Naive thymus-derived CD4-positive, alpha-beta T cell (primary cell): ENCODE measurements around the gene PHEX. TPM values are rescaled to one million over a fixed set of nuclear protein-coding genes. Genes with fewer than 3 reads are reported as not detected.

ENCODE experiments used
- ATAC-seq: fragments of 150-1000 bp; cut with Tn5 transposase; 2 replicates; pipeline ENCODE4 v1.10.0; 2021; ENCODE audit warnings: mild to moderate bottlenecking, moderate library complexity
- CTCF ChIA-PET: fragments of 350-600 bp; sonication (Branson Sonifier 250); formaldehyde crosslinking; loops from one replicate; lab custom pipeline; 2021; ENCODE audit warnings: antibody characterized with exemption; lab: Charles Lee
- POLR2A ChIA-PET: fragments of 350-600 bp; sonication (Branson Sonifier 250); formaldehyde crosslinking; loops from one replicate; lab custom pipeline; 2021; ENCODE audit warnings: antibody characterized with exemption, inconsistent platforms; lab: Charles Lee
- DNase-seq, 9 donors: peaks; one replicate each; pipeline versions ENCODE4 v3.0.0 to v3.0.0-alpha.2; 2020 to 2022; ENCODE audit warnings: mixed read lengths in 1 of 9
- H3K27ac ChIP-seq: one replicate; pipeline ENCODE4 v1.7.0; 2013; ENCODE audit warnings: mild to moderate bottlenecking, low read depth, low read length, moderate library complexity
- H3K27me3 ChIP-seq, 2 donors: one replicate each; pipeline ENCODE4 v1.7.0; 2013; ENCODE audit warnings: low read length in 2 of 2, mild to moderate bottlenecking in 2 of 2, moderate library complexity in 2 of 2; ENCODE audit not compliant: control insufficient read depth in 2 of 2, insufficient read depth in 2 of 2
- H3K36me3 ChIP-seq, 3 experiments: 1 replicate in 2 of 3; 2 replicates in 1 of 3; pipeline ENCODE4 v1.7.0; 2013; ENCODE audit warnings: low read length in 3 of 3, mild to moderate bottlenecking in 3 of 3, moderate library complexity in 1 of 3; ENCODE audit not compliant: insufficient read depth in 3 of 3, control insufficient read depth in 2 of 3
- H3K4me1 ChIP-seq, 2 donors: one replicate each; pipeline ENCODE4 v1.7.0; 2013; ENCODE audit warnings: low read length in 2 of 2, mild to moderate bottlenecking in 2 of 2, moderate library complexity in 1 of 2; ENCODE audit not compliant: control insufficient read depth in 2 of 2, insufficient read depth in 2 of 2
- H3K4me3 ChIP-seq: 2 replicates; pipeline ENCODE4 v1.7.0; 2013; ENCODE audit warnings: mild to moderate bottlenecking, low read length
- H3K9me3 ChIP-seq, 3 experiments: 1 replicate in 2 of 3; 2 replicates in 1 of 3; pipeline ENCODE4 v1.7.0; 2013; ENCODE audit warnings: low read length in 3 of 3; ENCODE audit not compliant: control insufficient read depth in 2 of 3
- H3K27ac Mint-ChIP-seq, 9 donors: one replicate each; pipeline ENCODE4 v1.8.0; 2020 to 2022; ENCODE audit warnings: mixed read lengths in 9 of 9, mild to moderate bottlenecking in 8 of 9, moderate library complexity in 5 of 9, inconsistent platforms in 2 of 9
- H3K27me3 Mint-ChIP-seq, 5 donors: one replicate each; pipeline ENCODE4 v1.8.0; 2021 to 2022; ENCODE audit warnings: mixed read lengths in 5 of 5, mild to moderate bottlenecking in 1 of 5
- H3K36me3 Mint-ChIP-seq, 5 donors: one replicate each; pipeline ENCODE4 v1.8.0; 2020 to 2022; ENCODE audit warnings: mixed read lengths in 5 of 5, mild to moderate bottlenecking in 3 of 5, inconsistent platforms in 1 of 5
- H3K4me1 Mint-ChIP-seq, 7 donors: one replicate each; pipeline ENCODE4 v1.8.0; 2020 to 2022; ENCODE audit warnings: mixed read lengths in 7 of 7, mild to moderate bottlenecking in 3 of 7, inconsistent platforms in 1 of 7
- H3K4me3 Mint-ChIP-seq, 10 donors: one replicate each; pipeline ENCODE4 v1.8.0; 2020 to 2022; ENCODE audit warnings: mild to moderate bottlenecking in 10 of 10, mixed read lengths in 10 of 10, moderate library complexity in 6 of 10, inconsistent platforms in 2 of 10
- H3K9me3 Mint-ChIP-seq, 11 donors: one replicate each; pipeline ENCODE4 v1.8.0; 2020 to 2022; ENCODE audit warnings: mixed read lengths in 11 of 11, mild to moderate bottlenecking in 4 of 11, inconsistent platforms in 1 of 11, moderate library complexity in 1 of 11
- intact Hi-C, 2 donors: fragments of 100-400 bp; cut with micrococcal nuclease; formaldehyde crosslinking; loops; one replicate each; pipeline ENCODE4 v1.15.1; 2023
- polyA plus RNA-seq, 2 donors: library from polyadenylated mRNA; unstranded; fragments of 300-500 nt; fragmentation: Illumina TruSeq; gene quantifications; one replicate each; pipeline ENCODE4 v1.2.3, GENCODE V29; 2021
- total RNA-seq, 6 experiments: library from RNA in 5 of 6; stranded (reverse) in 5 of 6; gene quantifications; 1 replicate in 5 of 6; 2 replicates in 1 of 6; pipeline ENCODE4 v1.2.3 and lab custom pipeline; 2021 to 2026

PHEX gene
- under 1 TPM; 0.08 to 0.32 (median 0.12) TPM for total RNA-seq
- polyA plus RNA-seq = not detected
- total RNA-seq (lab: John Stamatoyannopoulos, UW) = 0.40 reads per million

DNA sequence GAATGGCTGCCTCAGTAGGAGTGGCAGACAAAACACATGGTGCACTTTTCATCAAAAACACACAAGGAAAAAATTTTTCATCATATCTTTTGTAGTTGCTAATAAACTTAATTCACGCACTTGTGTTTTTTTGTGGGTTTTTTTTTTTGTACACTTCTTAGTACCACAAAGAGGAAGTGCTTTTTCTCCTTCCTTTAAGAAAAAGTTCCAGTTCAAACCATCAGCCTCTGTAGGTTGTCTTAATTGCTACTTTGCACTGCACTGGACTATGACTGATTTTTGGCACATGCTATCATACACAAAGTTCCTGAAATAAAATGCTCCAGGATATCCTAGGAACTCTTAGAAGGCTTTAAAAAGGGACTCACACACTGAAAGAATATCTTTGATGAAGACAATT lies at the start of gene PHEX:
PHEX (plus strand) TSS at position 242 of the 400 bp plus-strand sequence. CDS start 681 bp downstream, outside the sequence.
- Histone ChIP-seq H3K9me3 (no peaks in the 10 kb centered on the region), H3K27me3 (no peaks in the 10 kb centered on the region), H3K4me3 (no peak within 1 kb of the TSS), H3K27ac (no peak within 1 kb of the TSS), H3K4me1 (no peaks in the 10 kb centered on the region), H3K36me3 (no peaks in the 10 kb centered on the region)
- Mint-ChIP-seq H3K4me3 (no peak within 1 kb of the TSS), H3K27me3 (no peaks in the 10 kb centered on the region), H3K36me3 (peaks cover 0 to 1% (median 0%) of the 10 kb centered on the region in 5 donors), H3K4me1 (no peaks in the 10 kb centered on the region), H3K9me3 (peaks cover 0 to 4% (median 0%) of the 10 kb centered on the region in 11 donors), H3K27ac (peak within 1 kb of the TSS in 1 of 9 donors; percentile 20)
- intact Hi-C loops = no loop called here
- ChIA-PET POLR2A (no interaction called here), CTCF (no interaction called here)
- ATAC-seq = no peak
- DNase-seq = no peak

DNA sequence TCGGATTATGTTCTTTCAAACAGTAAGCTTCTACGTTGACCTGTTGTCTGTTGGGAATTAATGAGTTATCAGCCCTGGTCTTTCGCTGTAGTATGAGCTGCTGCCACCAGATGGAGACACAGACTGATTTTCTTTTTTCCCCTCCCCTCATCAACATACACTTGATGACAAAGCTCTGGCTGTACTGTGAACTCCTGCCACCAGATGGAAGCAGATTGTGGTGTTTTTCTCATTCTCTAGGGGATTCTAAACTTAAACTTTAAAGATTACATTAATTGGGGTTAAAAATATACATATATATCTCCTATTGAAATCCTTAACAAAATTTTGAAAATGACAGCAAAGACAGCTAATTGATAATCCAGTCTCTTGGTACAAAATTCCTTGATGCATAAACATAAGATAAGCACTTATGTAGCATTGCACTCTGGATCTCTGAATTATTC lies 46.8 kb upstream of the PHEX start:
- no peaks in the 10 kb centered on the region for H3K9me3 ChIP-seq
- H3K36me3 Mint-ChIP-seq = peaks cover 0 to 10% (median 0%) of the 10 kb centered on the region in 5 donors
- H3K4me3 Mint-ChIP-seq = no peak overlapping the region
- H3K4me1 Mint-ChIP-seq = peaks cover 0 to 10% (median 4%) of the 10 kb centered on the region in 7 donors
- ATAC-seq (peak; percentile 100), DNase-seq (peak; percentile 10 to 74 (median 61))
- ChIA-PET CTCF (interaction anchor here (0.6 to 1.7 kb wide), 9 partner anchors 10 to 1918 kb away, joined by 3 to 9 read pairs (median 4); no protein-coding TSS in a partner anchor), POLR2A (no interaction called here)
- H3K27me3 Mint-ChIP-seq = no peaks in the 10 kb centered on the region
- H3K27me3 ChIP-seq = no peaks in the 10 kb centered on the region
- H3K27ac Mint-ChIP-seq = peak overlapping the region in 1 of 9 donors; percentile 70
- no peak overlapping the region for H3K4me3 ChIP-seq
- no peak overlapping the region for H3K27ac ChIP-seq
- H3K36me3 ChIP-seq = no peaks in the 10 kb centered on the region
- H3K9me3 Mint-ChIP-seq = no peaks in the 10 kb centered on the region
- intact Hi-C loops = loop anchor here (1.0 to 10.0 kb wide), 7 partner anchors 11 to 1458 kb away; partner anchors contain the start of genes CNKSR2 (in 1 of the 2) and SMS (in 1 of the 2)
- no peaks in the 10 kb centered on the region for H3K4me1 ChIP-seq

DNA sequence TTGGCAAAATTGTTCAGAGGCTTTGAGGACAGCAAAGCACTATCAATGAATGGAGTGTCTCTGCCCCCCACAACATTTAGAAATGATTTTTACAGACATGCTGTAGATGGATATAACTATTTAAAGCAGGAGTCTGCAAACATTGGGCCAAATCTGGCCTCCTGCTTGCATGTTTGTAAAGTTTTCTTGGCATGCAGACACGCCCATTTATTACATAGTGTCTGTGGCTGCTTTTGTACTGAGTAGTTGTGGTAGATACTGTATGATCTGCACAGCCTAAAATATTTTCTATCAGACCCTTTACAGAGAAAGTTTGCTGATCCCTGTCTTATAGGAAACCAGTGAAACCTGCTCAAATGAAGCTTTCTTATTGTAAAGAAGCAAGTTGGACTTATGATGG lies 45.5 kb upstream of the PHEX start:
- peaks cover 0 to 10% (median 0%) of the 10 kb centered on the region in 5 donors for H3K36me3 Mint-ChIP-seq
- DNase-seq = no peak
- H3K27ac ChIP-seq = no peak overlapping the region
- no peaks in the 10 kb centered on the region for H3K36me3 ChIP-seq
- no peaks in the 10 kb centered on the region for H3K4me1 ChIP-seq
- no peak overlapping the region for H3K4me3 Mint-ChIP-seq
- no peaks in the 10 kb centered on the region for H3K9me3 ChIP-seq
- H3K27ac Mint-ChIP-seq = no peak overlapping the region
- POLR2A ChIA-PET = no interaction called here
- H3K9me3 Mint-ChIP-seq = no peaks in the 10 kb centered on the region
- no peak for ATAC-seq
- intact Hi-C loops = loop anchor here (5.0 to 10.0 kb wide), 4 partner anchors 44 to 1459 kb away; partner anchors contain the start of genes CNKSR2 (in 1 of the 2) and SMS (in 1 of the 2)
- no peaks in the 10 kb centered on the region for H3K27me3 ChIP-seq
- CTCF ChIA-PET = no interaction called here
- no peak overlapping the region for H3K4me3 ChIP-seq
- peaks cover 0 to 11% (median 4%) of the 10 kb centered on the region in 7 donors for H3K4me1 Mint-ChIP-seq
- no peaks in the 10 kb centered on the region for H3K27me3 Mint-ChIP-seq

DNA sequence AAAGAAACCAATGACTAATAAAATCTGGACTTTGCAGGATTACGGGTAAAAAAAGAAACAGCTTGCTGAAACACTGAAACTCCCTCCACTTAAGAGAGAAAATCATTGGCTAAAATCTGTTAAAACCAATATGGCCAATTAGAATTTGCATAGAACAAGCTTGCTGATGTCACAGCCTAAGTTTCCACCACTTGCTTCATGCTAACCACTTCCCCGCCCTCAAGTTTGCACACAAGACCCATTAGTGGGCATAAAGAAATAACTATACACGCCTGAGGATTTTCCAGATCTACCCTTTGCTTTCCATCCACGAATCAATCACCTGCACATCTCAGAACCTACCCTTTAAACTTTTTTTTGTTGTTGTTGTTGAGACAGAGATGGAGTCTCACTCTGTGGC lies 42.7 kb upstream of the PHEX start:
- Histone ChIP-seq H3K27me3 (no peaks in the 10 kb centered on the region), H3K4me3 (no peak overlapping the region), H3K27ac (no peak overlapping the region), H3K9me3 (no peaks in the 10 kb centered on the region), H3K36me3 (no peaks in the 10 kb centered on the region), H3K4me1 (no peaks in the 10 kb centered on the region)
- H3K27ac Mint-ChIP-seq = peak overlapping the region in 1 of 9 donors; percentile 53
- ChIA-PET CTCF (no interaction called here), POLR2A (no interaction called here)
- H3K4me3 Mint-ChIP-seq = no peak overlapping the region
- ATAC-seq (no peak), DNase-seq (peak in 1 of 9 donors; percentile 23)
- peaks cover 0 to 13% (median 4%) of the 10 kb centered on the region in 7 donors for H3K4me1 Mint-ChIP-seq
- H3K9me3 Mint-ChIP-seq = no peaks in the 10 kb centered on the region
- no peaks in the 10 kb centered on the region for H3K27me3 Mint-ChIP-seq
- intact Hi-C loops = loop anchor here (5.0 to 10.0 kb wide), 4 partner anchors 47 to 1462 kb away; partner anchors contain the start of genes CNKSR2 (in 1 of the 2) and SMS (in 1 of the 2)
- peaks cover 0 to 15% (median 0%) of the 10 kb centered on the region in 5 donors for H3K36me3 Mint-ChIP-seq

DNA sequence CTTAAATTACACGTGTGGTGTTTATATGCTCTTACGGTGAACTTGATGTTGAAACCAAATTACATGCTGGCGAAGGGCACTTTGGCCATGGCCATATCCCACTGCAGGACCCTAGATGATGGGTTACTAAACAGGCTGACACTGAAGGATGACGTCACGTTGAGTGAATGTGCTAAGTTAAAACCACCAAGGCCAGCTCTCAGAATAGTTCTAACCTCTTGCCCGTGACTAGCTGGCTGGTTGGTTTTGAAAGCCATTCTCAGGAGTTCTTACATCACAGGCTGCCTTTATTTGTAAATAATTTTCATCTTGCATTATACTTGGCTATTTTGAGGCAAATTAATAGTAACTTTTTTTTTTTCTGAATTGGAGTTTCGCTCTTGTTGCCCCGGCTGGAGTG lies 41.3 kb upstream of the PHEX start:
- Histone ChIP-seq H3K9me3 (no peaks in the 10 kb centered on the region), H3K4me1 (no peaks in the 10 kb centered on the region), H3K4me3 (no peak overlapping the region), H3K27ac (no peak overlapping the region), H3K27me3 (no peaks in the 10 kb centered on the region), H3K36me3 (no peaks in the 10 kb centered on the region)
- H3K27ac Mint-ChIP-seq = no peak overlapping the region
- H3K27me3 Mint-ChIP-seq = no peaks in the 10 kb centered on the region
- H3K4me1 Mint-ChIP-seq = peaks cover 0 to 8% (median 0%) of the 10 kb centered on the region in 7 donors
- ATAC-seq (no peak), DNase-seq (no peak)
- ChIA-PET POLR2A (no interaction called here), CTCF (no interaction called here)
- H3K4me3 Mint-ChIP-seq = no peak overlapping the region
- intact Hi-C loops = no loop called here
- H3K9me3 Mint-ChIP-seq = no peaks in the 10 kb centered on the region
- H3K36me3 Mint-ChIP-seq = peaks cover 0 to 15% (median 0%) of the 10 kb centered on the region in 5 donors

DNA sequence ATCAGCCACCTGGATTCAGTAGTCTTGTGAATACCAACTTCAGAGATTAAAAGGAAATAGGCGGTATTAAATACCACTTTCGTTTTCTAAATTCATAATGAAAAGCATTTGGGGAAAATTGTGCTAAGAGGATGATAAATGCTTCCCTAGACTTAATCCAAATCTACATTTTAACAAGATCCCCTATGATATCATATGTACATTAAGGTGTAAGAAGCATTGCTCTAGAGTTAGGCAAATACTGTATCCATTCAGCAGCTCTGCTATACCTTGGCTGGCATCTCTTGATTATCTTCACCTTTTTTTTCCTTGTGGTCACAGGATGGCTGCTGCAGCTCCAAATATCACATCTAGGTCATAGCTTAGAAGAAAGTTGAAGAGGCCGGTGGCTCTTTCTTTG lies 40.6 kb upstream of the PHEX start:
- Mint-ChIP-seq H3K27me3 (no peaks in the 10 kb centered on the region), H3K4me1 (peaks cover 0 to 12% (median 4%) of the 10 kb centered on the region in 7 donors), H3K9me3 (no peaks in the 10 kb centered on the region), H3K4me3 (no peak overlapping the region), H3K27ac (no peak overlapping the region), H3K36me3 (peaks cover 0 to 15% (median 0%) of the 10 kb centered on the region in 5 donors)
- Histone ChIP-seq H3K9me3 (no peaks in the 10 kb centered on the region), H3K4me1 (no peaks in the 10 kb centered on the region), H3K27me3 (no peaks in the 10 kb centered on the region), H3K36me3 (no peaks in the 10 kb centered on the region), H3K4me3 (no peak overlapping the region), H3K27ac (no peak overlapping the region)
- ATAC-seq (no peak), DNase-seq (no peak)
- intact Hi-C loops = no loop called here
- ChIA-PET POLR2A (no interaction called here), CTCF (no interaction called here)

DNA sequence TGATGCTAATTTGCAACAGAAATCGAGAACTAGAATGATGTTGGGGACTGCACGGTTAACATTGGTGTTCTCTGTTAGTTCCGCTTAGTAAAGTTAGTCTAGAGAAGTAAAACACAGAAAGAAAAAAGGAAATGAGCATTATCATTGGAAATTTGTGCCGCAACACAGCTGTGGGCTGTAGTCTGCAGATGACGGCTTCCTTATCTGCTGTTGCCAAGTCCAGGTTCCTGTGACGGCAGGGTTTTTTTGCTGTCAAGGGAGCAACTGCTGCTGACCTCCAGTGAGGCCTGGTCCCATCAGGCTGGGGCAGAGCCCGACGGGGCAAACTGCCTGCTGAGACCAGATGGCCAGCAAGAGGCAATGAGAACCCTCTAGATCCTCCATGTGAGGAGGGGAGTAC lies 38.9 kb upstream of the PHEX start:
- CTCF ChIA-PET = interaction anchor here (0.6 kb wide), 1 partner anchor 1978 kb away, joined by 5 read pairs; no protein-coding TSS in a partner anchor
- Mint-ChIP-seq H3K36me3 (peaks cover 0 to 13% (median 0%) of the 10 kb centered on the region in 5 donors), H3K27ac (no peak overlapping the region), H3K4me3 (no peak overlapping the region), H3K27me3 (no peaks in the 10 kb centered on the region), H3K4me1 (peaks cover 0 to 22% (median 5%) of the 10 kb centered on the region in 7 donors), H3K9me3 (no peaks in the 10 kb centered on the region)
- no peaks in the 10 kb centered on the region for H3K36me3 ChIP-seq
- H3K4me3 ChIP-seq = no peak overlapping the region
- H3K27me3 ChIP-seq = no peaks in the 10 kb centered on the region
- no peaks in the 10 kb centered on the region for H3K4me1 ChIP-seq
- ATAC-seq (peak; percentile 78), DNase-seq (no peak)
- POLR2A ChIA-PET = no interaction called here
- intact Hi-C loops = no loop called here
- no peaks in the 10 kb centered on the region for H3K9me3 ChIP-seq
- H3K27ac ChIP-seq = no peak overlapping the region
